ENCODE measurements around the gene RANGRF.

DNA sequence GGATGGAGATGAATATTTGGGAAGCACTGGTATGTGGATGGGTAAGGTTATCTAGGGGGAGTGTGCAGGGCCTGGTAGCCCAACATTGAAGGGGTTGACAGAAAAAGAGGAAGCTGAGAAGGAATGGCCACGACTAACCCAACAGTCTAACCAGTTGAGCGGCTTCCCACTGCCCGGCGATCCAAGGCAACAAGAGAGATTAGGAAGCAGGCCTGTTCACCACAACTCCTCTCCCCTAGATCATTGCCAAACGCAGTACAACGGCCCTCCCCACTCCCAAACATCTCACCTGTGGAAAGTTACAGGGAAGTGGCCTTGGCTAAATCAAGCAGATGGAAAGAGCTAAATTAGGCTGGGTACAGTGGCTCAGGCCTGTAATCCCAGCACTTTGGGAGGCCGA, 11.2 kb upstream of the RANGRF start:
- TF ChIP-seq, protein P1, sequence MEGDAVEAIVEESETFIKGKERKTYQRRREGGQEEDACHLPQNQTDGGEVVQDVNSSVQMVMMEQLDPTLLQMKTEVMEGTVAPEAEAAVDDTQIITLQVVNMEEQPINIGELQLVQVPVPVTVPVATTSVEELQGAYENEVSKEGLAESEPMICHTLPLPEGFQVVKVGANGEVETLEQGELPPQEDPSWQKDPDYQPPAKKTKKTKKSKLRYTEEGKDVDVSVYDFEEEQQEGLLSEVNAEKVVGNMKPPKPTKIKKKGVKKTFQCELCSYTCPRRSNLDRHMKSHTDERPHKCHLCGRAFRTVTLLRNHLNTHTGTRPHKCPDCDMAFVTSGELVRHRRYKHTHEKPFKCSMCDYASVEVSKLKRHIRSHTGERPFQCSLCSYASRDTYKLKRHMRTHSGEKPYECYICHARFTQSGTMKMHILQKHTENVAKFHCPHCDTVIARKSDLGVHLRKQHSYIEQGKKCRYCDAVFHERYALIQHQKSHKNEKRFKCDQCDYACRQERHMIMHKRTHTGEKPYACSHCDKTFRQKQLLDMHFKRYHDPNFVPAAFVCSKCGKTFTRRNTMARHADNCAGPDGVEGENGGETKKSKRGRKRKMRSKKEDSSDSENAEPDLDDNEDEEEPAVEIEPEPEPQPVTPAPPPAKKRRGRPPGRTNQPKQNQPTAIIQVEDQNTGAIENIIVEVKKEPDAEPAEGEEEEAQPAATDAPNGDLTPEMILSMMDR (conservative IDR thresholded peaks at IDR 0.05) = no peak
- TF ChIP-seq ZFX (IDR thresholded peaks at IDR 0.05) = no peak
